ENCODE results near the gene CDKN2AIP. TPM values are rescaled to one million over a fixed set of nuclear protein-coding genes. Genes with fewer than 3 reads are reported as not detected.
A peak's percentile ranks its signal among the peaks of the same experiment; 100 is the strongest.
"Not testable (repeated sequence)": the region's sequence is repeated elsewhere in the genome, so short reads cannot be mapped to it uniquely, and the experiment has no call there.

The CDKN2AIP gene
- total RNA-seq, 1 experiment from 2014 or later, result 15.9 TPM

DNA sequence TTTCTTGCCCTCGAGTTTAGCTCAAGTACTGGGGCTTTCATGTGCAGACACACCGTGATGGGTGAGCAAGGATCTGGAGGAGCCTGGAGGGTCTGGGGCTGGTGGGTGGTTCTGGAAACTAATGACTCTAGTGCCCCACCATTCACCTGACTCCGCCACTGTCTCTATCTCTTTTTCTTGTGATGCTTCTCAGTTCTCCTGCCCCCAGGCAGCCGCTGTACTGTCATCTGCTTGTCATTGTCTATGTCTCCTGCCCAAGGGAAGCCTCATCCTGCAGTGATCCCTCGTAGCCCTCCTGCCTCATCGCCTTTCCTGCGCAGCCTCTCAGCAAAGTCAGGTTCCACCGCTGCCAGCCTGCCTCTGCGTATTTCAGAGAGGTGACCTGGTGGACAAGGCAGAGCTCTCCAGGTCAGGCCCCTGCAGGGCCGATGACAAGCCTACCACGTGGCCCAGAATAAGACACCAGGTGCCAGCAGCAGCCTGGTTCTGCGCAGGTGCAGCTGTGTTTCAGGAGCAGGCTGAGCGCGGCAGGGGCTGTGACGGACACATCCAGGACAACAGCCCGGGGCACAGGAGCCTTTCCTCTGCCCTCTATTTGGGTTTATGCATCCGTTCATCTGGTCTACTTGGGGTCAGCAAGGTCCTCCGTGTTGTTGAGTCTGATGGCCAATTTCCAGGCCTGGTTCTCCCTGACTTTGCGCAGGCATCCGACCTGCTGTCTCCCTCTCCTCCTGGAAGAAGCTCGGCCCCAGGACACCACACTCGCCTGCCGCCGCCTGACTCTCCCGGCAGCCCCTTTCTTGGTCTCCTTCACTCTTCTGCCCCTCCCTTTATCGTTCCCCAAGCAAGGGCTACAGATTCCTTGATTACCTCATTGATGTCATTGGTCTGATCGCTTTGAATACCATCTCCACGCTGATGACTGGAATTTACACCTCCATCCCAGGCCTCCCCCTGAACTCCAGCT is 30.9 kb upstream of the CDKN2AIP start:
- DNase-seq (ENCODE audit: low read depth), result no peak

GRCh38 chr4:183416879-183417755 is 27.3 kb upstream of the CDKN2AIP start:
- no peak for DNase-seq (ENCODE audit: low read depth)

GRCh38 chr4:183422962-183423631 is 21.3 kb upstream of the CDKN2AIP start:
- DNase-seq (ENCODE audit: low read depth), result peak; percentile 44

- DNase-seq (ENCODE audit: low read depth), result no peak
Observed at GRCh38 chr4:183424109-183424744, 20.2 kb upstream of the CDKN2AIP start.

- DNase-seq (ENCODE audit: low read depth), result no peak
Observed at GRCh38 chr4:183426507-183426906, 17.9 kb upstream of the CDKN2AIP start.

DNA sequence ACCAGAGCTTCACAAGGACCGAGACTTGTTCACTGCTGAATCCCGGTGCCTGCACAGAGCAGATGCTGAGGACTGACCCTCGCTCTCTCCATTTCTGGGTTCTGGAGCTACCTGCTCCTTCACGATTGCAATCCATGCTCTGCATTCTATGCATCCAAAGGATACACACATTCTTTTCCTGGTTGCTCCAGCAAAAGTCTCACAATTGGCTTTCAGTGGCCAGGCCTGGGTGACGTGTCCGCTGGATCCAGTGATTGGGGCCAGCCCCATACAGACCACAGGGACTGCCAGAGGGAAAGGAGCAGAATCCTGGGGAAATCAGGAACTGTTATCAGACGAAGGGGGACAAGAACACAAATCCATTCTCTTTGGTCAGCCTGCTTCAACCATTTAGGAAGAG is 14.9 kb upstream of the CDKN2AIP start:
- no peak for DNase-seq (ENCODE audit: low read depth)

- peak; percentile 11 for DNase-seq (ENCODE audit: low read depth)
Observed at GRCh38 chr4:183430317-183430993, 14.0 kb upstream of the CDKN2AIP start.

DNA sequence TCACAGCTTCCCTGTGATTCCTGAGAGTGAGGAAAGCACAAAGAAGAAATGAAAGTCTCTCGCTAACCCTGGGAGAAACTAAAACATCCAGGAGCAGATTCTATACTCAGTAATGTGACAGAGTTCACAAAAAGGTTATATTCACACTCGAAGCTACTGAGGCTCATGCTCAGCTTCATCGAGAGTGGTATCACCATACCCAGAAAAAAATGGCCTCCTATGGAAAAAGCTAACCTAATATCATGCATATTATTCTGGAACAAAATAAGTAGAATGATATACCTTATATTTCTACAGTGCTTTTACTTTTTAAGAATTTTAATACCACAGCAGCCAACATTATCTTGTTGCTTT is 13.5 kb upstream of the CDKN2AIP start:
- DNase-seq (ENCODE audit: low read depth), result no peak

GRCh38 chr4:183431614-183432013 is 12.8 kb upstream of the CDKN2AIP start:
- DNase-seq (ENCODE audit: low read depth), result no peak

DNA sequence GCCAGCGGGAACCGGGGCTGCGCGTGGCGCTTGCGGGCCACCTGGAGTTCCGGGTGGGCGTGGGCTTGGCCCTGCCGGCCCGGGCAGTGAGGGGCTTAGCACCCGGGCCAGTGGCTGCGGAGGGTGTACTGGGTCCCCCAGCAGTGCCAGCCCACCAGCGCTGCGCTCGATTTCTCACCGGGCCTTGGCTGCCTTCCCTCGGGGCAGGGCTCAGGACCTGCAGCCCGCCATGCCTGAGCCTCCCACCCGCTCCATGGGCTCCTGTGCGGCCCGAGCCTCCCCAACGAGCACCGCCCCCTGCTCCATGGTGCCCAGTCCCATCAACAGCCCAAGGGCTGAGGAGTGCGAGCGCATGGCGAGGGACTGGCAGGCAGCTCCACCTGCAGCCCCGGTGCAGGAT is 11.3 kb upstream of the CDKN2AIP start:
- DNase-seq (ENCODE audit: low read depth), result not testable (repeated sequence)

- DNase-seq (ENCODE audit: low read depth), result no peak
Observed at GRCh38 chr4:183434264-183434663, 10.2 kb upstream of the CDKN2AIP start.

DNA sequence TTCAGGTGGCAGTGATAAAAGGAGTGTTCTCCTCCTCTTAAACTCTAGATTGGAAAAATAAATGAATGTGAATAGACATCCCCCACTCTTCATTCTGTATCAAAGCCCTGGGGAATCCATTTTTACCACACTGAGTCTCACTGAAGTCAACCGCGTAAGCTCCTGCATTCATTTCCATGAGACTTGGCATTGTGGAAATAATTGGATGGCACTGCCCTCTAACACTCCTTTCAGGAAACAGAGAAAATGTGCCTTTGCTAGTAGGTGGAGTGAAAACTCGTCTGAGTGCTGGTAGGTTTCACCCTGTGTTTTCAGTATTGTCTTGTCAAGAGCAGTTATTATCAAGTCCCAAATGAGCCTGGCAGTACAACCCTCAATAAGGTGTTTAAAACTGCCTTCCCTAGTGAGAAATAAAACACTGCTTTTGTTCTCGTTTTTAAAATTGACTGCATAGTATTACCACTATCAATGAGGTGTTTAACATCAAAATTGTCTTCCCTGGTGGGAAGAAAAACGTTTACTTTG is 9.7 kb upstream of the CDKN2AIP start:
- no peak for DNase-seq (ENCODE audit: low read depth)

DNA sequence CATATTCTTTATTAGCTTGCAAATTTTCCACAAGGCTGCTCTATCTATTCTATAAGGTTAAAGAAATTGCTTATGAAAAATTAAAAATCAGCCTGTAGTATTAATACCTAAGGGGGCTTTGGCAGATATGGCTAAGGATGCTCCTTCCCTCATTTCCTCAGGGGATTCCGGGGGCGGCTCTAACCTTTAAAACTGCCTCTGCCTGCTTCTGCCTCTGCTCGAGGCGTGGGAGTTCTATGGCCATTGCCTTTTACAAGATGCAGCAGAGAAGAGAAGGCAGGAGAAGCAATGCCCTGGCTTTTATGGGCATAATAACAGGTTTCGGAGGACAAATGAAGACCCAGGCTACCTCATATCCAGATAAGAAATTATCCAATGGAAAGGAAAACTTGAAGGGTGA is 8.6 kb upstream of the CDKN2AIP start:
- no peak for DNase-seq (ENCODE audit: low read depth)

GRCh38 chr4:183436417-183436816 is 8.0 kb upstream of the CDKN2AIP start:
- DNase-seq (ENCODE audit: low read depth), result no peak

DNA sequence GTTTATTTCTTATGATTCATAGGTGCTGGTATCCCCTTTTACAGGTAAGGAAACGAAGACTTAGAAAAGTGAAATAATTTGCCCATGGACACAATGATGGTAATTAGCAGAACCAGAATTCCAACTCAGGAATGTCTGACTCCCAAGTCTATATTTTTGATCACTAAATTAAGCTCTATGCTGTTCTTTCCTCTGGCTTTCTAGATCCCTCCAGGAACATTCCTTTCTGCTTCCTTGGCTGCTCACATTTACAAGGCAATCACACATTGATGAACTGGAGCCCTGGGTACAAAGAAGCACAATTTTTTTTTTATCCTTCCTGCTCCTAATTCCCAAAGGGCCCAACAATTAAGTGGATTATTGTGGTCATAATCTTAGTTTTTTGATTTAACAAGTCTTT is 7.0 kb upstream of the CDKN2AIP start:
- DNase-seq (ENCODE audit: low read depth), result no peak

- DNase-seq (ENCODE audit: low read depth), result peak; percentile 75
Observed at GRCh38 chr4:183438458-183439113, 5.8 kb upstream of the CDKN2AIP start.

DNA sequence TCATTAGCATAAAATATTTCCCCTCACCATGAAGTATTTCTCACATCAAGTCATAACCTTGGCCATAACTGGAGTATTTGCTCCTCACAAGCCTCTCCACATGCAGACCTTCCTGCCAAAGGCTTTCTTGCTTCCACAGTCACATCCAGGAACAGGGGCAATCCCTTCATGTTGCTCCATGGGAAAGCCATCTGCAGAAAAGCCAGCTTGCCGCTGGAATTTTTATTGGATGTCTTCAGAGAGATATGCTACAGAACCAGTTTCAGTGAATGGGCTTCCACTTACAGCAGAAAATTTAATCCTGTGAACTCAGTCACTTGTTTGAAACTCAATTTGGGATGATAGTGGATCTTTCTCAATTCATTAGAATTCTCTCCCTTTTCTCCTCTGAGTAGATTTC is 3.2 kb upstream of the CDKN2AIP start:
- no peak for DNase-seq (ENCODE audit: low read depth)

DNA sequence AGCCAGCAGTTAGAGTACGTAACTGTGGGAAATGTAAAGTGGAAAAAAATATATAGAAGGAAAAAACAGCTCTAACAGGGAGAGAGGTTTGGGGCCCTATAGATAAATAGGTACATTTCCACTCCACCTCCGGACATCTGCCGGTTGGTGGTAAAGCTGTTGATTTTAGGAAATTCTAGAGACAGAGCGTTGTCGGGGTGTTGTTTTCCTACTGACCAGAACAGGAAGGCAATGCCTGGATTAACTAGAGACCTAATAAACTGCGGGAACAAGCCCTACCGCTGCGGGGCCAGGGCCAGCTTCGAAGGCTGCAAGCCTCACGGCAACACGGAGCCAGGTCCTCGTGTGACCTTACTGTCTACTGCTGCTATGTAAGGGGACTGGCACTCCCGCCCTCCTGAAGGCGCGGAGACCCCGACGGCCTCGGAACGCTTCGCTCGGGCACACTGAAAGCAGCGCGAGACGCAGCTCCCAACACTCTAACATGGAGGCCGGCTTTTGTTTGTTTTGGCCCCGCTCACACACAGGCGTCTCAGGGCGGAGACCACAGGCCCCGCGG is 702 bp upstream of the CDKN2AIP start:
- no peak for DNase-seq (ENCODE audit: low read depth)

DNA sequence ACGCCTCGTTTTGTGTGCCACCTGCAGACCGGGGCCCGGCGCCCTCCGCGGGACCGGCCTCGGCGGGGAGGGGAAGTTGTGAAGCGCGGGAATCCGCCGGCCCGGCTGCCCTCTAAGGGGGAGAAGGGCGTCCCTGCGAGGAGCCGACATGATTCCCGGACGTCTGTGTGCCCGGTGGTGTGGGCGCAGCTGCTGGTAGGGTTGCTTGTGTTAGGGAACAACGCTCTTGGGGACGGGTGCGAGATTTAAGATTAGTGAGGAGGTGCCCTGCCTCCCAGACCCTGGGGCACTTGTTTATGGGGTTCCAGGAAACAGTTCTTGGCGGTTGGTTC is 627 bp downstream of the CDKN2AIP start:
- peak; percentile 16 for DNase-seq (ENCODE audit: low read depth)

GRCh38 chr4:183447646-183448045 is 3.2 kb downstream of the CDKN2AIP start:
- DNase-seq (ENCODE audit: low read depth), result no peak
